Mucosa of stomach (tissue), 1 donor: ENCODE measurements around the gene SLC7A6OS.

Source experiments
- H3K27me3 ChIP-seq: one replicate; pipeline ENCODE4 v1.7.0; 2013; ENCODE audit warnings: mild to moderate bottlenecking, low read length; ENCODE audit not compliant: control insufficient read depth, insufficient read depth
- H3K36me3 ChIP-seq: one replicate; pipeline ENCODE4 v1.7.0; 2013; ENCODE audit warnings: low read length; ENCODE audit not compliant: control insufficient read depth, insufficient read depth
- H3K4me1 ChIP-seq: one replicate; pipeline ENCODE4 v1.7.0; 2013; ENCODE audit warnings: mild to moderate bottlenecking, low read length; ENCODE audit not compliant: control insufficient read depth, insufficient read depth
- H3K4me3 ChIP-seq: one replicate; pipeline ENCODE4 v1.7.0; 2013; ENCODE audit warnings: low read length
- H3K9ac ChIP-seq: one replicate; pipeline ENCODE4 v1.7.0; 2013; ENCODE audit warnings: mild to moderate bottlenecking, low read length, moderate library complexity
- H3K9me3 ChIP-seq: one replicate; pipeline ENCODE4 v1.7.0; 2013; ENCODE audit warnings: mild to moderate bottlenecking, low read length, moderate library complexity; ENCODE audit not compliant: control insufficient read depth
- donor health status: Pancreatic carcinoma.

The SLC7A6OS gene

GRCh38 chr16:68351463-68351862, 40.7 kb upstream of the SLC7A6OS start:
- H3K9me3 ChIP-seq, result no peaks in the 10 kb centered on the region
- peaks cover 4% of the 10 kb centered on the region for H3K36me3 ChIP-seq
- H3K9ac ChIP-seq, result peak overlapping the region; percentile 53
- H3K27me3 ChIP-seq, result no peaks in the 10 kb centered on the region
- no peak overlapping the region for H3K4me3 ChIP-seq
- H3K4me1 ChIP-seq, result peaks cover 19% of the 10 kb centered on the region

- H3K4me3 ChIP-seq, result no peak overlapping the region
- no peak overlapping the region for H3K9ac ChIP-seq
- H3K36me3 ChIP-seq, result peaks cover 4% of the 10 kb centered on the region
- no peaks in the 10 kb centered on the region for H3K27me3 ChIP-seq
- peaks cover 19% of the 10 kb centered on the region for H3K4me1 ChIP-seq
- H3K9me3 ChIP-seq, result no peaks in the 10 kb centered on the region
These were observed 40.1 kb upstream of the SLC7A6OS start for GRCh38 chr16:68350813-68351350.

DNA sequence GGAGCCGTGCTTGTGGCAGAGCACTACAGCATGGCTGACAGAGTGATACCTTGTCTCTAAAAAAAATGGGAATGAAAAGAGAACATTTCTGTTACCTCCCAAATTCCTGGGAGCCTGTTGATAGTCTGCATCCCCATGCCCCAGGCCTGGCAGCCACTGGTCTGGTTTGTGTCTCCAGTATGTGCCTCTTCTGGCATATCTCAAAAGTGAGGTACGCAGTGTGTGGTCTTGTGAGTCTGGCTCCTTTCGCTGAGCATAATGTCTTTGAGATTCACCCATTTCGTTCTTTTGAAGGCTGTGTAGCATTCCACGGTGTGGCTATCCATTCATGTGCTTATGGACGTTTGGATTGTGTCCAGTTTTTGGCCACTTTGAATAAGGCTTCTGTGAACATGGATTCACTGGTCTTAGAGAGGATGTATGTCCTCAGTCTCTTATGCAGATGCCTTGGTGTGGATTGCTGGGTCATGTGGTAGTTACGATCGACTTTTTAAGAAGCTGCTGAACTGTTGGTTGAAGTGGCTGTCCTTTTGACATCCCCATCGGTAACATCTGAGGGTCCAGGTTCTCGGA, 39.2 kb upstream of the SLC7A6OS start:
- H3K36me3 ChIP-seq, result peaks cover 4% of the 10 kb centered on the region
- H3K4me3 ChIP-seq, result no peak overlapping the region
- H3K9me3 ChIP-seq, result no peaks in the 10 kb centered on the region
- H3K4me1 ChIP-seq, result peaks cover 19% of the 10 kb centered on the region
- H3K27me3 ChIP-seq, result no peaks in the 10 kb centered on the region
- no peak overlapping the region for H3K9ac ChIP-seq

DNA sequence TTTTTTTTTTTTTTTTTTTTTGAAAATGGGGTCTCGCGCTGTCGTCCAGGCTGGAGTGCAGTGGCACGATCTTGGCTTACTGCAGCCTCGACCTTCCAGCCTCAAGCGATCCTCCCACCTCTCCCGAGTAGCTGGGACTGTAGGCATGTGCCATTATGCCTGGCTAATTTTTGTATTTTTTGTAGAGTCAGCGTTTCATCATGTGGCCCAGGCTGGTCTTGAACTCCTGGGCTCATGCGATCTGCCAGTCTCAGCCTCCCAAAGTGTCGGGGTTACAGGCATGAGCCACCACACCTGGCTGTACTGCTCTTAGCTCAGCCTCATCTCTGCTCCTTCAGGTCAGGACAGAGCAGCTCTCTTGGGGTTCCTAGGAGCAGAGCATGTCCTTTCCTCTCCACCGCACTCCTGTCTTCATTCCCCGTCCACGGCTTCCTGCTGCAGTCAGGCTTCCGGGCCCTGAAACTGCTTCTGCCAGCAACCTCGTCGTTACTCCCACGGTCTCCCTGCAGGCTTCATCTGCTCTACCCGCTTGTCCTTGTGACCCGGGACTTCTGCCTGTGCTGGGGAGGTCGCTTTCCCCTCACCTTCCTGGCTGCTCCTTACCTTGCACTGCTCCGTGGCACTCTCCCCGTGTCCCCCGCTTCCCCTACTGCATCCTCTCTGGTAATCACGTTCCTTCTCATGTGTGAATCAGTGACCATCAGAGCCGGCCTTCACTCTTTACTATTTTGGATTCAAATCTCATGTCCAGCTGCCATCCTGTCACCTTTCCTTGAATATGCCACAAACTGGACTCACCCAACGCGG, 38.1 kb upstream of the SLC7A6OS start:
- Histone ChIP-seq H3K36me3 (peaks cover 4% of the 10 kb centered on the region), H3K27me3 (no peaks in the 10 kb centered on the region), H3K4me3 (no peak overlapping the region), H3K4me1 (peaks cover 19% of the 10 kb centered on the region), H3K9me3 (no peaks in the 10 kb centered on the region), H3K9ac (no peak overlapping the region)

DNA sequence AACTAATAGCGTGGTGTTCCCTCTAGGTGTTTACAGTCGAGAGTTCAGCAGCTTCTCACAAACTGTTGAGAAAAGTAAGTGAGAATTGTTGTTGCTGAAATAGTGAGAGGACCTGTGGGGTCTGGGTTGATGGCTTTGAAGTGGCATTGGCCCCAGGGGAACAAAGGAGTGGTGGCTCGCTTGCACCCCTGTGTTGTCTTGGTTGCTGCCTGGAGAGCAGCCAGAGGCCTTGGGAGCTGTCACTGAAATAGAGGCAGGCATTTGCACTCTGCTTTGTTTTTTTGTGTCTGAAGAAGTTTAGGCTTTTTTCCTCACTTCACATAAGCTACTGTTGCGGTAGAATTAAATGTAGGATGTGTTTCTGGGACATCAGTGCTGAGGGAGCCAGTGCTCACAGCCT, 36.9 kb upstream of the SLC7A6OS start:
- Histone ChIP-seq H3K36me3 (no peaks in the 10 kb centered on the region), H3K27me3 (no peaks in the 10 kb centered on the region), H3K9ac (no peak overlapping the region), H3K4me3 (no peak overlapping the region), H3K9me3 (no peaks in the 10 kb centered on the region), H3K4me1 (peaks cover 10% of the 10 kb centered on the region)

DNA sequence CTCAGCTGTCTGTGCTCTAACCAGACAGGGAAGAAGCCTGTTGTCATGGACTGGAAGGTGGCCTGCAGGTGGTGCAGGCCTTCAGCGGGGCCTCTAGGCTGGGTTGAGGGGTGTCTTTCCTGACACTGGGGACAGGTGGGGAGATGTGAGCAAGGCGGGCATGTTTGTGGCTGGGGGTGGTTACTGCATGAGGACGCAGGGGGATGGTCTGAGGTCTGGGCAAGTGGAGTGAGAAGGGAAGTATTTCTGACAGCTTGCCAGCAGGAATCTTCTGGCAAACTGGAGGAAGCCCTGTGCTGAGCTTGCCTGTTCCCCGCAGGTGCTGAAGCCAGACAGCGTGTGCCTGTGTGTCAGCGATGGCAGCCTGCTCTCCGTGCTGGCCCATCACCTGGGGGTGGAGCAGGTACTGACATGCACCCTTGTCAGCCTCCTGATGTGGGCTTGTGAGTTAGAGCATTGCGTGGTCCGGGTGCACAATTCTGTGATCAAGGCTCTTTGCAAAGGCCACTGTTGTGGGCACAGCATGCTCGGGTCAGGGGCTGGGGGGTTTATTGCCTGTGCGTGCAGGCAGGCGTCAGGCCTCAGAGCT, 36.2 kb upstream of the SLC7A6OS start:
- Histone ChIP-seq H3K9ac (no peak overlapping the region), H3K36me3 (no peaks in the 10 kb centered on the region), H3K27me3 (no peaks in the 10 kb centered on the region), H3K9me3 (no peaks in the 10 kb centered on the region), H3K4me3 (no peak overlapping the region), H3K4me1 (peaks cover 6% of the 10 kb centered on the region)

- no peaks in the 10 kb centered on the region for H3K36me3 ChIP-seq
- H3K4me1 ChIP-seq, result no peaks in the 10 kb centered on the region
- H3K4me3 ChIP-seq, result no peak overlapping the region
- H3K27me3 ChIP-seq, result no peaks in the 10 kb centered on the region
- no peak overlapping the region for H3K9ac ChIP-seq
- H3K9me3 ChIP-seq, result no peaks in the 10 kb centered on the region
These were observed 35.4 kb upstream of the SLC7A6OS start for GRCh38 chr16:68345958-68346635.

DNA sequence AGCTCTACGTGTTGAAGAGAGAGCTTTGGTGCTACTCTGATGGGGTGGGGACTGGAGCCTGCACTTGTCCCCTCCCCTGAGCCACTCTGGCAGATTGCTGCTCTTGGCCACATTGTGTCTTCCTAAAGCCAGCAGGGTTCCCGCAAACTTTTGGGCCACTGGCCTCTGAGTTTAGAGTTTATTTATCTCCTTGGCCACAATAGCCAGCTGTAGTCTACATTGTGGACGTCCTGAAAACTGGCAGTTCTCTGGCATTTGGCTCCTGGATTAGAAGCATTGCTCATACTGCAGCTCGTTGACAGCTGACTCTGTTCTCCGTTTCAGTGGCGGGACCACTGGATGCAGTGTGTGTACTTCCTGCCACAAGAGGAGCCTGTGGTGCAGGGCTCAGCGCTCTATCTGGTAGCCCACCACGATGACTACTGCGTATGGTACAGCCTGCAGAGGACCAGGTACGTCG, 34.6 kb upstream of the SLC7A6OS start:
- Histone ChIP-seq H3K4me3 (no peak overlapping the region), H3K36me3 (no peaks in the 10 kb centered on the region), H3K9me3 (no peaks in the 10 kb centered on the region), H3K27me3 (no peaks in the 10 kb centered on the region), H3K4me1 (no peaks in the 10 kb centered on the region), H3K9ac (no peak overlapping the region)

DNA sequence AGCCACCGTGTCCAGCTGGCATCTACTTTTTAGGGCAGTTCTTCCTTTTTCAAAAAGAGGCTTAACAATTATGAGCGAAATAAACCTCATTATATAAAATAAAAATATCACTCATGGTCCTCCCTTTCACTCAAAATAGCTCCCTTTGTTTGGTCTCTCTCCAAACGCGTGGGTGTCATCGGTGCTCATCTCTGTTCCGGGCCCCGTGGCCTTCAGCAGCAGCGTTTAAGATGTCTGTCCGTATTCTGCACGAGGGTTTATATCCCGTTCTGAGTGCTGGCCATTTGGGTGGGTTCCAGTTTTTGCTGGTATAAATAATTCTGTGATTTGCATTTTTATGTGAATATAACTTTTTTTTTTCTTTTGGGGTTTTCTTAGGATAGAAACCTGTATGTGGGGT, 33.5 kb upstream of the SLC7A6OS start:
- H3K27me3 ChIP-seq, result no peaks in the 10 kb centered on the region
- no peaks in the 10 kb centered on the region for H3K9me3 ChIP-seq
- H3K9ac ChIP-seq, result no peak overlapping the region
- H3K36me3 ChIP-seq, result no peaks in the 10 kb centered on the region
- H3K4me1 ChIP-seq, result no peaks in the 10 kb centered on the region
- H3K4me3 ChIP-seq, result no peak overlapping the region

DNA sequence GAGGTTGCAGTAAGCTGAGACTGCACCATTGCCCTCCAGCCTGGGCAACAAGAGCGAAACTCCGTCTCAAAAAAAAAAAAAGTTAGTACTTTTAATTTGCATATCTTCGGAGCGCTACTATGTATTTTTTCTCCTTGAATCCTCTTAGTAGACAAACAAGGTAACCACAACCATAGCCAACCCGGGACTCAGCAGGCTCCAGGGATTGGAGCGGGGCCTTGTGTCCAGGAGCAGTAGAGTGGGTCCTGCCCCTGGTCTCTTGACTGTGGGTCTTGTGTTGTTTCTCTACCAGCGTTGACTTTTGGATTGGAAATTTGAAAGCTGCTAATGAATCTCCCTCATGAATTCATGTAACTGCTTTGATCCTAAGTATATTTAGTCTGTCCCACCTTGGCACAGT, 32.4 kb upstream of the SLC7A6OS start:
- H3K4me1 ChIP-seq, result no peaks in the 10 kb centered on the region
- no peaks in the 10 kb centered on the region for H3K9me3 ChIP-seq
- H3K9ac ChIP-seq, result no peak overlapping the region
- peaks cover under 1% of the 10 kb centered on the region for H3K36me3 ChIP-seq
- no peaks in the 10 kb centered on the region for H3K27me3 ChIP-seq
- H3K4me3 ChIP-seq, result no peak overlapping the region

- H3K9ac ChIP-seq, result no peak overlapping the region
- H3K9me3 ChIP-seq, result no peaks in the 10 kb centered on the region
- H3K4me1 ChIP-seq, result no peaks in the 10 kb centered on the region
- H3K27me3 ChIP-seq, result no peaks in the 10 kb centered on the region
- no peak overlapping the region for H3K4me3 ChIP-seq
- H3K36me3 ChIP-seq, result peaks cover 6% of the 10 kb centered on the region
These were observed 31.9 kb upstream of the SLC7A6OS start for GRCh38 chr16:68342620-68343019.

GRCh38 chr16:68339214-68339613, 28.5 kb upstream of the SLC7A6OS start:
- no peaks in the 10 kb centered on the region for H3K9me3 ChIP-seq
- H3K9ac ChIP-seq, result no peak overlapping the region
- peaks cover 10% of the 10 kb centered on the region for H3K36me3 ChIP-seq
- H3K4me3 ChIP-seq, result no peak overlapping the region
- no peaks in the 10 kb centered on the region for H3K4me1 ChIP-seq
- H3K27me3 ChIP-seq, result no peaks in the 10 kb centered on the region
